Neuronal stem cell (in vitro differentiated cells): ENCODE results near the gene REEP3.

Experiments
- DNase-seq: peaks from one replicate; pipeline ENCODE4 v3.0.0-alpha.2; 2013; ENCODE audit warnings: low spot score
- H2AFZ ChIP-seq: one replicate; pipeline ENCODE4 v1.6.1; 2013; ENCODE audit warnings: mild to moderate bottlenecking, low read length, inconsistent platforms
- H2AK5ac ChIP-seq: 2 replicates; pipeline ENCODE4 v1.6.1; 2013; ENCODE audit warnings: low read depth, mild to moderate bottlenecking, inconsistent platforms, low read length, moderate library complexity, mixed read lengths
- H2BK120ac ChIP-seq: 2 replicates; pipeline ENCODE4 v1.6.1; 2013; ENCODE audit warnings: low read depth, mild to moderate bottlenecking, inconsistent platforms, low read length, moderate library complexity, mixed read lengths
- H2BK12ac ChIP-seq: one replicate; pipeline ENCODE4 v1.6.1; 2013; ENCODE audit warnings: low read length, inconsistent platforms
- H2BK15ac ChIP-seq: 2 replicates; pipeline ENCODE4 v1.6.1; 2013; ENCODE audit warnings: mild to moderate bottlenecking, low read length, inconsistent platforms, mixed read lengths
- H2BK5ac ChIP-seq: one replicate; pipeline ENCODE4 v1.6.1; 2013; ENCODE audit warnings: inconsistent platforms, mild to moderate bottlenecking, low read length, moderate library complexity
- H3K14ac ChIP-seq: one replicate; pipeline ENCODE4 v1.6.1; 2013; ENCODE audit warnings: low read length, inconsistent platforms
- H3K18ac ChIP-seq: 2 replicates; pipeline ENCODE4 v1.6.1; 2013; ENCODE audit warnings: low read length, inconsistent platforms
- H3K23ac ChIP-seq: 2 replicates; pipeline ENCODE4 v1.6.1; 2013; ENCODE audit warnings: low read depth, mild to moderate bottlenecking, mixed read lengths, low read length, inconsistent platforms; ENCODE audit not compliant: poor library complexity
- H3K27ac ChIP-seq: replicated peaks from 3 replicates; pipeline ENCODE4 v1.5.1; 2013; ENCODE audit warnings: low read length, inconsistent platforms
- H3K27me3 ChIP-seq, 3 experiments: 2 replicates each; pipeline ENCODE4 v1.6.1; 2013; ENCODE audit warnings: low read length in 3 of 3, mild to moderate bottlenecking in 2 of 3, inconsistent platforms in 1 of 3, low read depth in 1 of 3, mixed read lengths in 1 of 3, moderate library complexity in 1 of 3; ENCODE audit not compliant: control insufficient read depth in 3 of 3, insufficient read depth in 3 of 3
- H3K36me3 ChIP-seq, 2 donors: replicated peaks in 1 of 2; 2 replicates each; pipeline ENCODE4 v1.6.1; 2013; ENCODE audit warnings: low read length in 2 of 2; ENCODE audit not compliant: control insufficient read depth in 2 of 2, insufficient read depth in 2 of 2
- H3K4ac ChIP-seq: 2 replicates; pipeline ENCODE4 v1.6.1; 2013; ENCODE audit warnings: inconsistent platforms, mild to moderate bottlenecking, low read length, moderate library complexity
- H3K4me1 ChIP-seq, 2 donors: 1 replicate in 1 of 2; 2 replicates in 1 of 2; pipeline ENCODE4 v1.6.1; 2013; ENCODE audit warnings: low read length in 2 of 2, low read depth in 1 of 2; ENCODE audit not compliant: control insufficient read depth in 2 of 2, insufficient read depth in 1 of 2
- H3K4me2 ChIP-seq: one replicate; pipeline ENCODE4 v1.6.1; 2013; ENCODE audit warnings: mild to moderate bottlenecking, low read length, inconsistent platforms; ENCODE audit not compliant: insufficient read depth, poor library complexity, severe bottlenecking
- H3K4me3 ChIP-seq, 2 donors: 2 replicates each; pipeline ENCODE4 v1.5.1; 2013; ENCODE audit warnings: low read length in 2 of 2, mild to moderate bottlenecking in 2 of 2, inconsistent platforms in 1 of 2, moderate library complexity in 1 of 2
- H3K79me1 ChIP-seq: one replicate; pipeline ENCODE4 v1.6.1; 2013; ENCODE audit warnings: low read depth, mild to moderate bottlenecking, inconsistent platforms, low read length, moderate library complexity
- H3K9ac ChIP-seq: one replicate; pipeline ENCODE4 v1.6.1; 2013; ENCODE audit warnings: mild to moderate bottlenecking, low read depth, low read length, inconsistent platforms; ENCODE audit not compliant: poor library complexity
- H3K9me3 ChIP-seq, 2 donors: replicated peaks in 1 of 2; 2 replicates each; pipeline versions ENCODE3 to v1.6.1; 2013; ENCODE audit warnings: low read length in 2 of 2, mild to moderate bottlenecking in 2 of 2, inconsistent platforms in 1 of 2, low read depth in 1 of 2, mixed read lengths in 1 of 2, moderate library complexity in 1 of 2; ENCODE audit not compliant: control insufficient read depth in 2 of 2, insufficient read depth in 1 of 2
- H4K8ac ChIP-seq: one replicate; pipeline ENCODE4 v1.6.1; 2013; ENCODE audit warnings: low read depth, mild to moderate bottlenecking, inconsistent platforms, low read length, moderate library complexity
- H4K91ac ChIP-seq: one replicate; pipeline ENCODE4 v1.6.1; 2013; ENCODE audit warnings: low read length, low read depth, mild to moderate bottlenecking, inconsistent platforms; ENCODE audit not compliant: poor library complexity
- WGBS, 2 donors: extraction: QIAGEN DNeasy Blood & Tissue Kit; methylation state at CpG; one replicate each; pipeline ENCODE4 v1.1.7; 2013; ENCODE audit warnings: missing lambda C conversion rate in 2 of 2, mixed read lengths in 1 of 2; ENCODE audit not compliant: insufficient read length in 2 of 2, insufficient replicate concordance in 1 of 2; ENCODE audit errors: extremely low coverage in 2 of 2; 5-methylcytosine and 5-hydroxymethylcytosine counted together

REEP3 gene

DNA sequence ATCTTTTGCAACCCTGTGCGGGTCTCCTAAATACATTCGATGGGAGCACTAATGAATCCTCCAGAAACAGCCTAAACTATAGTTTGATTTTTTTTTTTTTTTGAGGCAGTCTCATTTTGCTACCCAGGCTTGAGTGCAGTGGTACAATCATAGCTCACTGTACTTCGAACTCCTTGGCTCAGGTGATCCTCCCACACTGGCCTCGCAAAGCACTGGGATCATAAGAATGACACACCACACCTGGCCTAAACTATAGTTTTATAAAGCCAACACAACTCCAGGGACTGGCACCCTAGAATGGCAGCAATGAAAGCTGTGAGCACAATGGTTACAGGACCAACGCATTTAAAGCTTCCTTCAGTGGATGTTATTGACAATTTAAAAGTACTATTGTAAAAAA is 41.0 kb upstream of the REEP3 start:
- Histone ChIP-seq H2BK12ac (no peak overlapping the region), H3K14ac (no peak overlapping the region), H3K9me3 (peaks cover 0 to 8% of the 10 kb centered on the region in 2 donors), H2BK15ac (no peak overlapping the region), H3K4me3 (no peak overlapping the region), H4K8ac (no peak overlapping the region), H3K9ac (no peak overlapping the region), H3K4me2 (no peak overlapping the region), H3K4me1 (peaks cover 2 to 3% of the 10 kb centered on the region in 2 donors), H2AK5ac (no peak overlapping the region), H4K91ac (no peak overlapping the region), H3K18ac (no peak overlapping the region), H3K27me3 (no peaks in the 10 kb centered on the region), H3K23ac (no peak overlapping the region), H2BK5ac (no peak overlapping the region), H2BK120ac (no peak overlapping the region), H3K79me1 (peaks cover 2% of the 10 kb centered on the region), H2AFZ (no peak overlapping the region), H3K36me3 (peaks cover 0 to 4% of the 10 kb centered on the region in 2 donors), H3K4ac (no peak overlapping the region), H3K27ac (no peak overlapping the region)
- no peak for DNase-seq
- no CpG with 5 or more reads among the region's 5 CpGs for WGBS, 2 donors

DNA sequence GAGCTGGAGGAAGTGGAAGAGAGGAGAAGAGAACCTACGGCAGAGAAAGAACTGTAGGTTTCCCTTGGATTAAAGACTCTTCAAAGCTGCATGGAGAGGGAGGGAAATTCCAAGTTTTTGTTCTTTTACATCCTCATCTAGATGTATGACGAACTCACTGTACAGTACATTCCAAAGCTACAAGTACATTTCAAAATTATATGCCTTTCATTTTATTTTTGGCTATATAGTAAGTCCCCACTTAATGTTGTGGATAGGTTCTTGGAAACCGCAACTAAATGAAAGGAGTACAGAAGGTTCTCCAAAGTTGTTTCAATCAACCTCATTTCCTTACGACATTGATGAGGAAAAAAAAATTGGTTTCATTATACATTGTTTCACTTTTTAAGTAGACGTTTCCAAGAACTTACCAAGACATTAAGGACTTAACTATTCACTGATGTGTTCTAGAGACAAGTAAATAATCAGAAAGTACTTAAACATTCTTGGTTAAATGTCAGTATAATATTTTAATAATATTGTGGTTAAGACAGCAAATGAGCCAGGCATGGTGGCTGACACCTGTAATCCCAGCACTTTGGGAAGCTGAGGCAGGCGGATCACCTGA is 39.3 kb upstream of the REEP3 start:
- Histone ChIP-seq H3K9me3 (no peaks in the 10 kb centered on the region), H3K23ac (no peak overlapping the region), H3K9ac (no peak overlapping the region), H3K27ac (no peak overlapping the region), H3K36me3 (no peaks in the 10 kb centered on the region), H3K79me1 (peaks cover 2% of the 10 kb centered on the region), H2BK15ac (no peak overlapping the region), H3K4me1 (peaks cover 6 to 7% of the 10 kb centered on the region in 2 donors), H3K14ac (no peak overlapping the region), H3K27me3 (no peaks in the 10 kb centered on the region), H3K4ac (no peak overlapping the region), H3K4me3 (no peak overlapping the region), H2BK12ac (no peak overlapping the region), H2BK5ac (no peak overlapping the region), H4K91ac (no peak overlapping the region), H3K4me2 (no peak overlapping the region), H2AFZ (no peak overlapping the region), H2AK5ac (no peak overlapping the region), H3K18ac (no peak overlapping the region), H4K8ac (no peak overlapping the region), H2BK120ac (no peak overlapping the region)
- no peak for DNase-seq
- WGBS, 2 donors, result no CpG with 5 or more reads among the region's 6 CpGs

DNA sequence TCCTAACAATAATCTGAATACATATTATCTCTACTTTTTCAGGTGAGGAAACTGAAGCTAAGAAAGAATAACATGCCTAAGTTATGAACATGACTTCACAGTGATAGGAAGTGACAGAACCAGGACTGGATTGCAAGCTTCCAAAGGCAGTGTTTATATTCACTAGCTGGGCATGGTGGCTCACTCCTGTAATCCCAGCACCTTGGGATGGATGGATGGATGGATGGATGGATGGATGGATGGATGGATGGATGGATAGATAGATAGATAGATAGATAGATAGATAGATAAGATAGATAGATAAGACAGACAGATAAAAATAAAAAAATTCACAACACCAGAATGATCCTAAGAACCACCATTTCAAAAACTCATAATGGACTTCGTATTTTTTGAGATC is 37.2 kb upstream of the REEP3 start:
- H2AFZ ChIP-seq, result no peak overlapping the region
- H3K79me1 ChIP-seq, result peaks cover 2% of the 10 kb centered on the region
- no peak overlapping the region for H3K27ac ChIP-seq
- WGBS, 2 donors, result no CpG with 5 or more reads among the region's 1 CpG
- H3K9ac ChIP-seq, result no peak overlapping the region
- H4K8ac ChIP-seq, result no peak overlapping the region
- H3K36me3 ChIP-seq, result no peaks in the 10 kb centered on the region
- H2BK5ac ChIP-seq, result no peak overlapping the region
- DNase-seq, result no peak
- H3K14ac ChIP-seq, result no peak overlapping the region
- peaks cover 6 to 7% of the 10 kb centered on the region in 2 donors for H3K4me1 ChIP-seq
- no peak overlapping the region for H2BK12ac ChIP-seq
- no peak overlapping the region for H2AK5ac ChIP-seq
- no peaks in the 10 kb centered on the region for H3K9me3 ChIP-seq
- H4K91ac ChIP-seq, result no peak overlapping the region
- H3K23ac ChIP-seq, result no peak overlapping the region
- no peak overlapping the region for H2BK15ac ChIP-seq
- no peak overlapping the region for H3K18ac ChIP-seq
- no peak overlapping the region for H3K4me3 ChIP-seq
- H2BK120ac ChIP-seq, result no peak overlapping the region
- no peak overlapping the region for H3K4ac ChIP-seq
- H3K4me2 ChIP-seq, result no peak overlapping the region
- no peaks in the 10 kb centered on the region for H3K27me3 ChIP-seq

DNA sequence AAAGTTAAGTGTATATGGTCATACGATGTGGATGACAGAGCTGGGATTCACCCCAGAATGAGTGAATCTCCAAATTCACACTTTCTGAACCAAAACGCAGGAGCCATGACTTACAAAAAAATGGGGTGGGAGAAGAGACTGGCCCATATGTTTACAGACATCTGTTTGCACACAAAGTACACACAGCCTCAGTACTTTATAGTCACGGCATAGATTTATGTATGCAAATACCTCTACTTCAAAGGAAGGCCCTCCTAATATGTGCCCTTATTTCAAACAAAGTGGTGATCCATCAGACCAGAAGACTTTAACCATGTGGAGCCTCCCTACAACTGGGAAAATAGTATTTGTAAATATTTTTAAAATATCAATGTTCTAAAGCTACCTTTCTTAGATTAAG is 33.2 kb upstream of the REEP3 start:
- Histone ChIP-seq H2BK5ac (no peak overlapping the region), H3K4me2 (no peak overlapping the region), H3K79me1 (peaks cover 2% of the 10 kb centered on the region), H3K4me1 (peaks cover 6 to 7% of the 10 kb centered on the region in 2 donors), H2BK15ac (no peak overlapping the region), H2AK5ac (no peak overlapping the region), H3K4ac (no peak overlapping the region), H3K9me3 (peaks cover 0 to 19% of the 10 kb centered on the region in 2 donors), H2BK12ac (no peak overlapping the region), H3K4me3 (no peak overlapping the region), H3K36me3 (peaks cover 2 to 7% of the 10 kb centered on the region in 2 donors), H2BK120ac (no peak overlapping the region), H4K8ac (no peak overlapping the region), H3K14ac (no peak overlapping the region), H3K9ac (no peak overlapping the region), H4K91ac (no peak overlapping the region), H3K18ac (no peak overlapping the region), H2AFZ (no peak overlapping the region), H3K27me3 (no peaks in the 10 kb centered on the region), H3K23ac (no peak overlapping the region), H3K27ac (no peak overlapping the region)
- no peak for DNase-seq
- WGBS, 2 donors, result no CpG with 5 or more reads among the region's 3 CpGs
